SK-N-SH (cell line): ENCODE measurements around the gene HOXB7. TPM values are rescaled to one million over a fixed set of nuclear protein-coding genes. Genes with fewer than 3 reads are reported as not detected.

Experiments used
- CTCF ChIA-PET: fragments of 300-600, 350-600 bp; formaldehyde crosslinking; extraction: SDS; loops from one replicate; lab custom pipeline; 2021; lab: Yijun Ruan, JAX
- POLR2A ChIA-PET: fragments of 350-600 bp; sonication (Branson Sonifier 250); formaldehyde crosslinking; extraction: SDS; loops from one replicate; lab custom pipeline; 2020; ENCODE audit warnings: antibody characterized with exemption, inconsistent platforms; lab: Yijun Ruan, JAX
- DNase-seq: peaks from one replicate; pipeline ENCODE4 v3.0.0; 2012
- H2AFZ ChIP-seq: fragments of 200-600 bp; sonication (generic); 2 replicates; pipeline ENCODE4 v1.8.1; 2016; ENCODE audit warnings: antibody characterized with exemption, mild to moderate bottlenecking, low read depth
- H3F3A ChIP-seq: fragments of 200-600 bp; sonication (generic); replicated peaks from 2 replicates; pipeline ENCODE3; 2016; ENCODE audit warnings: antibody characterized with exemption, mild to moderate bottlenecking; ENCODE audit not compliant: insufficient read depth
- H3K27ac ChIP-seq, 2 experiments: fragments of 200-500 bp in 1 of 2; fragments of 200-600 bp in 1 of 2; sonication (Bioruptor generic) in 1 of 2; sonication (generic), shearing (Covaris generic) in 1 of 2; 2 replicates each; pipeline versions ENCODE4 v1.5.1 to v1.6.1; 2014 to 2016; ENCODE audit warnings: low read depth in 2 of 2, inconsistent platforms in 1 of 2, low read length in 1 of 2, mild to moderate bottlenecking in 1 of 2, mixed read lengths in 1 of 2
- H3K27me3 ChIP-seq: fragments of 200-600 bp; sonication (generic), shearing (Covaris generic); 2 replicates; pipeline ENCODE4 v1.6.1; 2016; ENCODE audit warnings: mixed run types; ENCODE audit not compliant: insufficient read depth
- H3K36me3 ChIP-seq, 2 experiments: fragments of 200-500 bp in 1 of 2; fragments of 200-600 bp in 1 of 2; sonication (Bioruptor generic) in 1 of 2; sonication (generic) in 1 of 2; replicated peaks in 1 of 2; 2 replicates each; pipeline versions ENCODE3 to v1.5.1; 2014 to 2016; ENCODE audit warnings: low read length in 1 of 2, mild to moderate bottlenecking in 1 of 2; ENCODE audit not compliant: insufficient read depth in 2 of 2, control insufficient read depth in 1 of 2
- H3K4me1 ChIP-seq, 2 experiments: fragments of 200-500 bp in 1 of 2; fragments of 200-600 bp in 1 of 2; sonication (Bioruptor generic) in 1 of 2; sonication (generic), shearing (Covaris generic) in 1 of 2; 2 replicates each; pipeline versions ENCODE4 v1.5.1 to v1.6.1; 2014 to 2016; ENCODE audit warnings: low read depth in 1 of 2, low read length in 1 of 2, mixed run types in 1 of 2; ENCODE audit not compliant: insufficient read depth in 2 of 2, control insufficient read depth in 1 of 2
- H3K4me2 ChIP-seq: fragments of 200-600 bp; sonication (generic), shearing (Covaris generic); 2 replicates; pipeline ENCODE4 v1.6.1; 2017; ENCODE audit warnings: mixed run types
- H3K4me3 ChIP-seq, 2 experiments: fragments of 200-500 bp in 1 of 2; fragments of 200-600 bp in 1 of 2; sonication (Bioruptor generic) in 1 of 2; sonication (generic), shearing (Covaris generic) in 1 of 2; 2 replicates each; pipeline versions ENCODE4 v1.5.1 to v1.8.1; 2014 to 2016; ENCODE audit warnings: low read depth in 2 of 2, inconsistent platforms in 1 of 2, low read length in 1 of 2, mild to moderate bottlenecking in 1 of 2, mixed read lengths in 1 of 2, moderate library complexity in 1 of 2
- H3K79me2 ChIP-seq: fragments of 200-600 bp; sonication (generic); 2 replicates; pipeline ENCODE4 v1.8.1; 2017; ENCODE audit warnings: mild to moderate bottlenecking; ENCODE audit not compliant: insufficient read depth
- H3K9ac ChIP-seq: fragments of 200-600 bp; sonication (generic); 2 replicates; pipeline ENCODE4 v1.6.1; 2017; ENCODE audit warnings: mixed run types
- H3K9me2 ChIP-seq: fragments of 200-600 bp; sonication (generic); 2 replicates; pipeline ENCODE4 v1.6.1; 2017; ENCODE audit warnings: mixed run types
- H3K9me3 ChIP-seq: fragments of 200-600 bp; sonication (generic); 2 replicates; pipeline ENCODE4 v1.6.1; 2017; ENCODE audit warnings: mixed run types, mild to moderate bottlenecking, moderate library complexity
- H4K20me1 ChIP-seq: fragments of 200-600 bp; sonication (generic); 2 replicates; pipeline ENCODE4 v1.6.1; 2017; ENCODE audit warnings: mild to moderate bottlenecking, mixed run types; ENCODE audit not compliant: insufficient read depth
- ELF1 ChIP-seq: IDR thresholded peaks from 2 replicates; pipeline ENCODE4 v1.4.0; 2012
- EZH2phosphoT487 ChIP-seq: fragments of 200-600 bp; sonication (generic); IDR thresholded peaks from 2 replicates; pipeline ENCODE4 v1.6.1; 2017; ENCODE audit warnings: low read depth, mixed run types, mild to moderate bottlenecking, antibody characterized with exemption, moderate library complexity, borderline replicate concordance
- FOSL2 ChIP-seq: IDR thresholded peaks from 2 replicates; pipeline ENCODE4 v1.4.0; 2012; ENCODE audit warnings: low read depth, mild to moderate bottlenecking, moderate library complexity, borderline replicate concordance
- NRF1 ChIP-seq: IDR thresholded peaks from 2 replicates; pipeline ENCODE4 v1.6.1; 2012; ENCODE audit warnings: low read depth, mild to moderate bottlenecking, low read length
- RCOR1 ChIP-seq: fragments of 150-350 bp; IDR thresholded peaks from 2 replicates; pipeline ENCODE4 v1.6.1; 2017; ENCODE audit warnings: antibody characterized with exemption, low read length
- SMC3 ChIP-seq: IDR thresholded peaks from 2 replicates; pipeline ENCODE4 v1.6.1; 2012; ENCODE audit warnings: low read depth, low read length, improper control_type of control experiment
- WGBS: methylation state at CpG from one replicate; pipeline ENCODE4 v1.1.6; 2017; ENCODE audit warnings: low lambda C conversion rate; 5-methylcytosine and 5-hydroxymethylcytosine counted together
- polyA plus RNA-seq, 3 experiments: library from polyadenylated mRNA; depleted of rRNA; stranded (reverse); fragments of >200 nt; gene quantifications; 2 replicates each; pipeline ENCODE4 v1.2.3, GENCODE V29; 2012
- TF ChIP-seq, protein P1 (sequence below): IDR thresholded peaks from 2 replicates; pipeline ENCODE4 v1.4.0; 2012; ENCODE audit warnings: low read depth, borderline replicate concordance
- TF ChIP-seq, protein P2 (sequence below): IDR thresholded peaks from 2 replicates; pipeline ENCODE4 v1.6.1; 2012; ENCODE audit warnings: mild to moderate bottlenecking, low read depth, low read length, moderate library complexity

HOXB7 gene
- polyA plus RNA-seq, 1 of the 3 experiments (the other 2 are of a cell fraction) = not detected

DNA sequence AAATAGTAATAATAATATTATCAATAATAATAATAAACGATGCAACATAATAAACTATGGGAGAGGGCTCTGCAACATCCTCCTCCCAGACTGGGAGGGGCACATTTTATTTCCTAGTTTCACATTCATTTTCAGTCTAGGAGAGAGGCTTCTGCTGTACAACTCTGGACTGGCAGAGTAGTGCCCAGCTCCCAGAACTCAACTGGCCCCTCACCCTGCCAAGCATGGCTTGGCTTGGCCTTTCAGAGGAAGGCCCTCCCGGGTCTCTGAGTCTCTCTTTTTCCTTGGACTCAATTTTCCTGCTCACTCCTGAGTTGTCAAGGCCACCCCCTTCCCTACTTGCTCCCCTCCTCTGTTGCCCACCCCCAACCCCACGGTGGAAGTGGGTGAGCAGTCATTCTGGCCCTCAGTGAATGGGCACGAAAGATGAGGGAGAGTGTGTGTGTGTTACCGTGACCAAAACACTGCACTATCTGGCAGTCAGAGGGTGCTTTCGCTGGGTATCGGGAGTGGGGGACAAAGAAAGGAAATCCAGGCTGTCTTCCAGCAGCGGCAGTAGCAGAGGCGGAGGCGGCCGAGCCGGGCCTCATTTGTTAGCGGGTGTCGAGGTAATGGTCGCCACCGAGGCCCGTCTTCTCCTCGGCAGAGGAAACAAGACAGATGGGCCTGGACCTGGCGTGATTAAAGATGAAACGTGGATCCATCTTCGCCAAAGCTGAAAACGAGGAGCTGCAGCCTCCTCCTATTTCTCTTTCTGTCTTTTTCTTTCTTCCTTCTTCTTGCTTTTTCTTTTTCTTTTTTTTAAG lies 34.9 kb downstream of the HOXB7 start:
- no peak overlapping the region for H3K4me3 ChIP-seq
- no peaks in the 10 kb centered on the region for H3K9me2 ChIP-seq
- H3K27me3 ChIP-seq = peaks cover 94% of the 10 kb centered on the region
- H3K27ac ChIP-seq = no peak overlapping the region
- peaks cover 4% of the 10 kb centered on the region for H3F3A ChIP-seq
- no peaks in the 10 kb centered on the region for H3K79me2 ChIP-seq
- POLR2A ChIA-PET = no interaction called here
- H3K4me2 ChIP-seq = no peak overlapping the region
- no peaks in the 10 kb centered on the region for H3K9me3 ChIP-seq
- H4K20me1 ChIP-seq = peaks cover 9% of the 10 kb centered on the region; the same call in 1 of the 2 replicates
- H3K4me1 ChIP-seq = no peaks in the 10 kb centered on the region; a peak in 1 of 4 replicates
- no peak overlapping the region for H3K9ac ChIP-seq
- DNase-seq = no peak
- 23% methylated on average over 22 of the region's 22 CpGs for WGBS
- CTCF ChIA-PET = interaction anchor here (1.1 to 1.6 kb wide), 3 partner anchors 17 to 240 kb away, joined by 3 to 5 read pairs (median 3); no protein-coding TSS in a partner anchor
- H3K36me3 ChIP-seq = no peaks in the 10 kb centered on the region
- no peak for TF ChIP-seq NRF1
- no peak for TF ChIP-seq FOSL2
- TF ChIP-seq EZH2phosphoT487 = peak; percentile 29; the same call in 1 of the 2 replicates
- H2AFZ ChIP-seq = no peak overlapping the region

DNA sequence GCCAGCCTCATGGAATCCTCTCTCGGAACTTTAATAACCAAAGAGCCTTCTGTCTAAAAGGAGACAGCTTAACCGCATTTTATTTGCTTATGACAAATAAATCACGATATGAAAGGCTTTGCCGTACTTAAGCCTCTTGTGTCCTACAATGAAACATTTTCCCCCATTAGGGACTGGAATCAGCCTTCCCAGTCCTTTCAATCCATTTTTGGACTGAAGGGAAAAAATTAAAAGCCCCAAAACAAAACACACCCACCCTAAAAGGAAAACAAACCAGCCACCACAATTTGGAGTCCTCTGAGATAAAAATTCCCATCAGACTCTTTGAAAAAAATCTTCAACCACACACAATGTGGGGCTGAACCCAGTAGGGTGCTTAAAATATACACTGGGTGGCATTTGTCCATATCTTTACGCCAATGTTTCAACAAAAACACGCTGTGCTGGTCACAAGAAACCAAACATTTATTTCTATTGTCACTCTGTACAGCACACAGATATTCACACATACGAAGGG lies 35.7 kb downstream of the HOXB7 start:
- Histone ChIP-seq H3K79me2 (no peaks in the 10 kb centered on the region), H3K27me3 (peaks cover 94% of the 10 kb centered on the region), H3K9me3 (no peaks in the 10 kb centered on the region), H3K27ac (no peak overlapping the region), H2AFZ (no peak overlapping the region), H3K9me2 (no peaks in the 10 kb centered on the region), H3K36me3 (no peaks in the 10 kb centered on the region), H3K4me1 (no peaks in the 10 kb centered on the region; a peak in 1 of 4 replicates), H4K20me1 (peaks cover 4% of the 10 kb centered on the region; the same call in 1 of the 2 replicates), H3F3A (no peaks in the 10 kb centered on the region), H3K4me2 (no peak overlapping the region), H3K9ac (no peak overlapping the region), H3K4me3 (no peak overlapping the region)
- ChIA-PET CTCF (interaction anchor here (1.0 to 1.6 kb wide), 4 partner anchors 18 to 240 kb away, joined by 3 to 6 read pairs (median 4); no protein-coding TSS in a partner anchor), POLR2A (no interaction called here)
- TF ChIP-seq RCOR1 = no peak
- no peak for DNase-seq
- 11% methylated on average over 7 of the region's 7 CpGs for WGBS

DNA sequence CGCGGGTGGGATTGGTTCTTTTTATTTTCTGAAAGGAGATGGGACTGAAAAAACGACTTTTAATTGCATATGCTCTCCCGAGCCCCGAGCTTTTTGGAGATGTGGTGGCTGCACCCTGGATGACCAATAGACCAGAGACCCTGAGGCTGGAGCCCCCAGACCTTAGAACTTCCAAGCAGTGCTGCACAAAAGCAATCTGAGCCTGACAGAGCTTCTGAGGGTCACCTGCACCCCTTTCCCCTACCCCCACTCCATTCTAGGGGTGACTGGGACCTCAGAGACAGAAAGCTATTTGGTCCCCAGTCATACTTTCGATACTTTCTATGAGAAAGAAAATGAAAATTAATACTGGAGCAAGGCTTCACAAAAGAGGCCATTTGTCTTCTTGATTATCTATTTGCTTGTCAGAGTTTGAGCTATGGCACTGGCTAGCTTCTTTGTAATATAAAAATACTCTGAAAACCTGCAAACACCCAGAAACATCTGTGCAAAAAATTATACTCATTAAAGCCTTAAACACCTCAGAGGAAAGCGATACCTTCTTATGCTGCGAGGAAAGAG lies 36.2 kb downstream of the HOXB7 start:
- H4K20me1 ChIP-seq = 0 out of 2 replicates have a peak, but pooled peaks cover 5% of the 10 kb centered on the region
- H3K9me2 ChIP-seq = no peaks in the 10 kb centered on the region
- no peaks in the 10 kb centered on the region for H3F3A ChIP-seq
- no peaks in the 10 kb centered on the region; a peak in 1 of 4 replicates for H3K4me1 ChIP-seq
- POLR2A ChIA-PET = no interaction called here
- TF ChIP-seq, protein P1, sequence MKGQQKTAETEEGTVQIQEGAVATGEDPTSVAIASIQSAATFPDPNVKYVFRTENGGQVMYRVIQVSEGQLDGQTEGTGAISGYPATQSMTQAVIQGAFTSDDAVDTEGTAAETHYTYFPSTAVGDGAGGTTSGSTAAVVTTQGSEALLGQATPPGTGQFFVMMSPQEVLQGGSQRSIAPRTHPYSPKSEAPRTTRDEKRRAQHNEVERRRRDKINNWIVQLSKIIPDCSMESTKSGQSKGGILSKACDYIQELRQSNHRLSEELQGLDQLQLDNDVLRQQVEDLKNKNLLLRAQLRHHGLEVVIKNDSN = no peak
- TF ChIP-seq EZH2phosphoT487 = no peak
- no peak for TF ChIP-seq RCOR1
- TF ChIP-seq FOSL2 = no peak
- no peak for TF ChIP-seq SMC3
- TF ChIP-seq ELF1 = no peak
- TF ChIP-seq, protein P2, sequence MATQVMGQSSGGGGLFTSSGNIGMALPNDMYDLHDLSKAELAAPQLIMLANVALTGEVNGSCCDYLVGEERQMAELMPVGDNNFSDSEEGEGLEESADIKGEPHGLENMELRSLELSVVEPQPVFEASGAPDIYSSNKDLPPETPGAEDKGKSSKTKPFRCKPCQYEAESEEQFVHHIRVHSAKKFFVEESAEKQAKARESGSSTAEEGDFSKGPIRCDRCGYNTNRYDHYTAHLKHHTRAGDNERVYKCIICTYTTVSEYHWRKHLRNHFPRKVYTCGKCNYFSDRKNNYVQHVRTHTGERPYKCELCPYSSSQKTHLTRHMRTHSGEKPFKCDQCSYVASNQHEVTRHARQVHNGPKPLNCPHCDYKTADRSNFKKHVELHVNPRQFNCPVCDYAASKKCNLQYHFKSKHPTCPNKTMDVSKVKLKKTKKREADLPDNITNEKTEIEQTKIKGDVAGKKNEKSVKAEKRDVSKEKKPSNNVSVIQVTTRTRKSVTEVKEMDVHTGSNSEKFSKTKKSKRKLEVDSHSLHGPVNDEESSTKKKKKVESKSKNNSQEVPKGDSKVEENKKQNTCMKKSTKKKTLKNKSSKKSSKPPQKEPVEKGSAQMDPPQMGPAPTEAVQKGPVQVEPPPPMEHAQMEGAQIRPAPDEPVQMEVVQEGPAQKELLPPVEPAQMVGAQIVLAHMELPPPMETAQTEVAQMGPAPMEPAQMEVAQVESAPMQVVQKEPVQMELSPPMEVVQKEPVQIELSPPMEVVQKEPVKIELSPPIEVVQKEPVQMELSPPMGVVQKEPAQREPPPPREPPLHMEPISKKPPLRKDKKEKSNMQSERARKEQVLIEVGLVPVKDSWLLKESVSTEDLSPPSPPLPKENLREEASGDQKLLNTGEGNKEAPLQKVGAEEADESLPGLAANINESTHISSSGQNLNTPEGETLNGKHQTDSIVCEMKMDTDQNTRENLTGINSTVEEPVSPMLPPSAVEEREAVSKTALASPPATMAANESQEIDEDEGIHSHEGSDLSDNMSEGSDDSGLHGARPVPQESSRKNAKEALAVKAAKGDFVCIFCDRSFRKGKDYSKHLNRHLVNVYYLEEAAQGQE = no peak
- DNase-seq = no peak
- no peak overlapping the region for H2AFZ ChIP-seq
- no peak overlapping the region for H3K4me3 ChIP-seq
- CTCF ChIA-PET = interaction anchor here (1.0 to 1.6 kb wide), 6 partner anchors 18 to 266 kb away, joined by 3 to 6 read pairs (median 4); no protein-coding TSS in a partner anchor
- H3K36me3 ChIP-seq = no peaks in the 10 kb centered on the region
- H3K4me2 ChIP-seq = no peak overlapping the region
- no peak overlapping the region for H3K9ac ChIP-seq
- peaks cover 94% of the 10 kb centered on the region for H3K27me3 ChIP-seq
- H3K79me2 ChIP-seq = no peaks in the 10 kb centered on the region
- no peak overlapping the region for H3K27ac ChIP-seq
- 16% methylated on average over 8 of the region's 8 CpGs for WGBS
- H3K9me3 ChIP-seq = no peaks in the 10 kb centered on the region
